Colonic mucosa (tissue), 4 donors: ENCODE data around the gene PHACTR4. TPM values are rescaled to one million over a fixed set of nuclear protein-coding genes. Genes with fewer than 3 reads are reported as not detected.

Experiments used
- DNase-seq: peaks from one replicate; pipeline ENCODE4 v3.0.0-alpha.2; 2020
- H3K27ac ChIP-seq: fragments of 200-600 bp; one replicate; pipeline ENCODE4 v1.8.0; 2021
- H3K27me3 ChIP-seq: fragments of 200-600 bp; one replicate; pipeline ENCODE4 v1.8.0; 2021
- H3K36me3 ChIP-seq: fragments of 200-600 bp; one replicate; pipeline ENCODE4 v1.8.0; 2021
- H3K4me1 ChIP-seq: fragments of 200-600 bp; one replicate; pipeline ENCODE4 v1.8.0; 2021; ENCODE audit warnings: mild to moderate bottlenecking
- H3K4me3 ChIP-seq: fragments of 200-600 bp; one replicate; pipeline ENCODE4 v1.8.0; 2021
- H3K9ac ChIP-seq, 2 donors: one replicate each; pipeline ENCODE4 v1.7.0; 2013; ENCODE audit warnings: control low read depth in 2 of 2, low read depth in 2 of 2, low read length in 2 of 2
- H3K9me3 ChIP-seq: fragments of 200-600 bp; one replicate; pipeline ENCODE4 v1.8.0; 2021
- CTCF ChIP-seq: fragments of 200-600 bp; IDR thresholded peaks from one replicate; pipeline ENCODE4 v1.8.0; 2022; ENCODE audit warnings: antibody characterized with exemption, mild to moderate bottlenecking
- intact Hi-C: fragments of 100-400 bp; cut with DNase I; formaldehyde crosslinking; loops from one replicate; pipeline ENCODE4 v1.14.1; 2022
- total RNA-seq, 2 donors: library from RNA; stranded (reverse); fragmentation: NEBNext Ultra II Directional in 1 of 2; extraction: Animal tissue kit (Norgen Biotek cat#: 25700) in 1 of 2; gene quantifications; one replicate each; pipeline ENCODE4 v1.2.1, GENCODE V29; 2021
- donor health status: healthy.
- donor health status: DM: no; HTN: no; CAD: no.
- donor health status: DM: no; HTN: no; CAD: no.

The PHACTR4 gene
- total RNA-seq, 2 donors from 2014 or later: 43.1 to 49.8 TPM

GRCh38 chr1:28328228-28328648 lies 41.3 kb upstream of the PHACTR4 start:
- intact Hi-C loops: no loop called here
- Histone ChIP-seq H3K4me1 (peaks cover 6% of the 10 kb centered on the region), H3K9ac (no peak overlapping the region), H3K36me3 (no peaks in the 10 kb centered on the region), H3K27ac (peak overlapping the region; percentile 87), H3K27me3 (no peaks in the 10 kb centered on the region), H3K9me3 (no peaks in the 10 kb centered on the region), H3K4me3 (peak overlapping the region; percentile 54)
- DNase-seq: no peak
- TF ChIP-seq CTCF: no peak

- peaks cover 4% of the 10 kb centered on the region for H3K36me3 ChIP-seq
- DNase-seq: peak; percentile 36
- TF ChIP-seq CTCF: no peak
- peaks cover 6% of the 10 kb centered on the region for H3K4me1 ChIP-seq
- peak overlapping the region; percentile 79 to 82 for H3K9ac ChIP-seq
- no peaks in the 10 kb centered on the region for H3K27me3 ChIP-seq
- peak overlapping the region; percentile 54 for H3K4me3 ChIP-seq
- intact Hi-C loops: no loop called here
- peak overlapping the region; percentile 87 for H3K27ac ChIP-seq
- H3K9me3 ChIP-seq: no peaks in the 10 kb centered on the region
These were observed 40.0 kb upstream of the PHACTR4 start for GRCh38 chr1:28329395-28330153.

- Histone ChIP-seq H3K4me1 (no peaks in the 10 kb centered on the region), H3K27ac (no peak overlapping the region), H3K9ac (no peak overlapping the region), H3K27me3 (no peaks in the 10 kb centered on the region), H3K36me3 (peaks cover 4% of the 10 kb centered on the region), H3K4me3 (no peak overlapping the region), H3K9me3 (no peaks in the 10 kb centered on the region)
- no peak for DNase-seq
- intact Hi-C loops: no loop called here
- no peak for TF ChIP-seq CTCF
These were observed 30.6 kb upstream of the PHACTR4 start for GRCh38 chr1:28338897-28339296.

- TF ChIP-seq CTCF: no peak
- no peak for DNase-seq
- Histone ChIP-seq H3K27ac (no peak overlapping the region), H3K36me3 (peaks cover under 1% of the 10 kb centered on the region), H3K27me3 (no peaks in the 10 kb centered on the region), H3K9me3 (no peaks in the 10 kb centered on the region), H3K9ac (no peak overlapping the region), H3K4me3 (no peak overlapping the region), H3K4me1 (no peaks in the 10 kb centered on the region)
- intact Hi-C loops: no loop called here
These were observed 30.0 kb upstream of the PHACTR4 start for GRCh38 chr1:28339551-28339950.

GRCh38 chr1:28340221-28340974 lies 29.1 kb upstream of the PHACTR4 start:
- no peak for TF ChIP-seq CTCF
- Histone ChIP-seq H3K4me1 (no peaks in the 10 kb centered on the region), H3K36me3 (no peaks in the 10 kb centered on the region), H3K9ac (no peak overlapping the region), H3K9me3 (no peaks in the 10 kb centered on the region), H3K4me3 (no peak overlapping the region), H3K27me3 (no peaks in the 10 kb centered on the region), H3K27ac (no peak overlapping the region)
- no peak for DNase-seq
- intact Hi-C loops: loop anchor here (10.0 kb wide), 1 partner anchor 66 kb away; no protein-coding TSS in a partner anchor
